HFFc6 (cell line): ENCODE measurements around the gene GAMT. TPM values are rescaled to one million over a fixed set of nuclear protein-coding genes. Genes with fewer than 3 reads are reported as not detected.

Experiments used
- DNase-seq: peaks from one replicate; pipeline ENCODE4 v3.0.0-alpha.2; 2018
- H3K27ac Mint-ChIP-seq: 2 replicates; pipeline ENCODE4 v1.8.0; 2020; ENCODE audit warnings: mild to moderate bottlenecking, mixed read lengths
- H3K27me3 Mint-ChIP-seq: 2 replicates; pipeline ENCODE4 v1.8.0; 2021; ENCODE audit warnings: mild to moderate bottlenecking, moderate library complexity, mixed read lengths; ENCODE audit not compliant: insufficient read depth
- H3K36me3 Mint-ChIP-seq: 2 replicates; pipeline ENCODE4 v1.8.0; 2021; ENCODE audit warnings: low read depth, mixed read lengths
- H3K4me1 Mint-ChIP-seq: 2 replicates; pipeline ENCODE4 v1.8.0; 2020; ENCODE audit warnings: low read depth, mixed read lengths
- H3K4me3 Mint-ChIP-seq: 2 replicates; pipeline ENCODE4 v1.8.0; 2020; ENCODE audit warnings: mild to moderate bottlenecking, moderate library complexity, mixed read lengths
- H3K9me3 Mint-ChIP-seq: 2 replicates; pipeline ENCODE4 v1.8.0; 2020; ENCODE audit warnings: mild to moderate bottlenecking, mixed read lengths
- CTCF ChIP-seq: fragments of 200-600 bp; sonication (generic); IDR thresholded peaks from 2 replicates; pipeline ENCODE4 v1.5.0; 2021; ENCODE audit warnings: antibody characterized with exemption, mild to moderate bottlenecking
- long read RNA-seq: library from polyadenylated mRNA; unstranded; transcript quantifications from one replicate; pipeline ENCODE4 v2.0.0, GENCODE V29; 2019
- total RNA-seq, 6 experiments: library from RNA; stranded (reverse); fragmentation: NEBNext Ultra II Directional; extraction: Animal tissue kit (Norgen Biotek cat#: 25700); gene quantifications; 2 replicates in 1 of 6; 3 replicates in 5 of 6; pipeline ENCODE4 v1.2.3, GENCODE V29; 2021

The GAMT gene
- total RNA-seq: 10 to 100 TPM; 55.2 to 71.3 (median 67.7) TPM
- long read RNA-seq, transcript GAMT-202 (5 exons, 1,769 nt): minor isoform, 8 of 105 reads
- long read RNA-seq, transcript GAMT-201 (6 exons, 1,121 nt): major isoform, 88 of 105 reads
- long read RNA-seq, partial matches to known transcripts: 4 of 105 reads
- long read RNA-seq, other reads (novel, unspliced or antisense): 4 of 105 reads

- DNase-seq: no peak
These were observed at the start of gene GAMT for GRCh38 chr19:1401138-1401888. TSS of gene GAMT (minus strand) at chr19:1401542. CDS start at chr19:1401476, 66 bp downstream.

GRCh38 chr19:1449467-1450442 is 48.4 kb upstream of the GAMT start, which contains the start of gene APC2:
TSS of gene APC2 (plus strand) at chr19:1450121. CDS start at chr19:1453002, 2,881 bp downstream.
- Mint-ChIP-seq H3K27me3 (peaks cover 33% of the 10 kb centered on the region), H3K27ac (no peak within 1 kb of the TSS), H3K4me1 (no peaks in the 10 kb centered on the region), H3K36me3 (no peaks in the 10 kb centered on the region), H3K9me3 (no peaks in the 10 kb centered on the region; the same call in 1 of the 2 replicates), H3K4me3 (no peak within 1 kb of the TSS; the same call in 1 of the 2 replicates)
- no peak for DNase-seq
- no peak for TF ChIP-seq CTCF

More at GRCh38 chr19:1401138-1401888, at the start of gene GAMT:
- TF ChIP-seq CTCF: peak; percentile 77
- H3K27me3 Mint-ChIP-seq: 0 out of 2 replicates have a peak, but pooled peaks cover 1% of the 10 kb centered on the region
- H3K9me3 Mint-ChIP-seq: no peaks in the 10 kb centered on the region
- H3K4me1 Mint-ChIP-seq: peaks cover 15% of the 10 kb centered on the region
- H3K4me3 Mint-ChIP-seq: peak within 1 kb of the TSS; percentile 80
- no peaks in the 10 kb centered on the region; the same call in 1 of the 2 replicates for H3K36me3 Mint-ChIP-seq
- peak within 1 kb of the TSS; percentile 42; the same call in 1 of the 2 replicates for H3K27ac Mint-ChIP-seq

GRCh38 chr19:1447944-1448343 is 46.6 kb upstream of the GAMT start:
- H3K4me3 Mint-ChIP-seq: no peak overlapping the region
- H3K27ac Mint-ChIP-seq: no peak overlapping the region
- no peak for TF ChIP-seq CTCF
- no peaks in the 10 kb centered on the region for H3K4me1 Mint-ChIP-seq
- DNase-seq: no peak
- peaks cover 35% of the 10 kb centered on the region for H3K27me3 Mint-ChIP-seq
- H3K36me3 Mint-ChIP-seq: no peaks in the 10 kb centered on the region
- H3K9me3 Mint-ChIP-seq: no peaks in the 10 kb centered on the region; the same call in 1 of the 2 replicates

- Mint-ChIP-seq H3K27ac (no peak overlapping the region), H3K36me3 (peaks cover 3% of the 10 kb centered on the region; the same call in 1 of the 2 replicates), H3K4me1 (peaks cover 4% of the 10 kb centered on the region; the same call in 1 of the 2 replicates), H3K27me3 (peaks cover 33% of the 10 kb centered on the region), H3K4me3 (no peak overlapping the region), H3K9me3 (no peaks in the 10 kb centered on the region; the same call in 1 of the 2 replicates)
- no peak for DNase-seq
- TF ChIP-seq CTCF: no peak
These were observed 46.2 kb upstream of the GAMT start for GRCh38 chr19:1447504-1447903.
